AG08396 (cell line): ENCODE results near the gene XXYLT1.
"Not testable (repeated sequence)": the region's sequence is repeated elsewhere in the genome, so short reads cannot be mapped to it uniquely, and the experiment has no call there.

Experiments used
- DNase-seq: peaks from one replicate; pipeline ENCODE4 v3.0.0; 2012; ENCODE audit warnings: low spot score, mixed read lengths

XXYLT1 gene

GRCh38 chr3:195270817-195271409, at the start of gene XXYLT1:
Gene XXYLT1 (minus strand): TSS chr3:195271159. CDS start chr3:195271058, 101 bp downstream.
- DNase-seq = peak; percentile 95

GRCh38 chr3:195319060-195319459, 48.1 kb upstream of the XXYLT1 start:
- DNase-seq = no peak

DNA sequence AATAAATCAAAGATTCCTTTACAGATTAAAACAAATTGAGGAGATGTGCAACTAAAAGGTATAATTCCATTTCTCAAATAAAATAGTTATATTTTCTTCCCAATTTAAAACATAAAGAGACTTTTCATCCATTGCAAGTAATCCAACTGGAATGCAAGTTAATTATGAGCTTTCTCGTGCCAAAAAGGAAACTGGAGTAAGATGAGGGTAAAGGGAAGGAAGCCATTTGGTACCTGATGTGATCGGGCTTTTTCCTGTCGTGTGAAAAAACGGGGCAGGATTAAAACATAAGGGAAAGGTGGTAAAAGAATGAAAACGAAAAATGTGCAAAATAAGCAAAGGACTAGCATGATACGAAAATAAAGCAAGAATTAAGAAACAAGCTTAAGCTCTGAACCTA, 41.8 kb upstream of the XXYLT1 start:
- no peak for DNase-seq

DNA sequence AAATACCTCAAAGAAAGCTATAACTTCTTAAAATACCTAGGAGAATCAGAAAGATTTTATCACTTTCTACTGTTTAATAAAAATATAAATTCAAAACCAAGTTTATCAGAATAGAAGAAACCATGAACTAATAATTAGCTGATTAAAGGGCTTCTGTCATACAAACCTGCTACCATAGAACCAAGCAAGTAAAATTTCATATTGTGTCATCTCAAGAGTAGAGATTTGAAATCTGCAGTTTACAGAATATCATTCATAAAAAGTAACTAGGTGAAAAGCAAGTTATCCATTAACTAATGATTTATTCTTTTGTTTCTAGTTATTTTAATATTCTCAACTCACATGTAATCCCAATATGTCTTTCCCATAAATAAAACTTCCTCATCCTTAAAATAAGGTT, 36.8 kb upstream of the XXYLT1 start:
- no peak for DNase-seq

DNA sequence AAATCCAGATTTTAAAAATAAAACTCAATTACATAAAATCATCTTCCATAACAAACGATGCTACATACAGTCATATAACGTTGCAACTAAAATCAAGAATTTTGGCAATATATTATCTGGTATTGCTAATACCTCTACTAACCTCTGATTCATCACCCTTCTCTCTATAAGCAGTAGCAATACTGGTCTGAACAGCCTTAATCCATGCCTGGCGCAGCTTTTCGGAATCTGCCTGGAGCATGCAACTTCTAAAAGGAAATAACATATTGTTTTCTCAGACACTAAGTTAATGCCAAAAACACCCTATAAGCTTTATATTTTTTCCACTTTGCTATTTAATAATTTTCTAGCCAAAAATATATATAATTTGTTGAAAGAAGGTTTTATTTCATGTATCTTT, 35.4 kb upstream of the XXYLT1 start:
- DNase-seq = no peak

DNA sequence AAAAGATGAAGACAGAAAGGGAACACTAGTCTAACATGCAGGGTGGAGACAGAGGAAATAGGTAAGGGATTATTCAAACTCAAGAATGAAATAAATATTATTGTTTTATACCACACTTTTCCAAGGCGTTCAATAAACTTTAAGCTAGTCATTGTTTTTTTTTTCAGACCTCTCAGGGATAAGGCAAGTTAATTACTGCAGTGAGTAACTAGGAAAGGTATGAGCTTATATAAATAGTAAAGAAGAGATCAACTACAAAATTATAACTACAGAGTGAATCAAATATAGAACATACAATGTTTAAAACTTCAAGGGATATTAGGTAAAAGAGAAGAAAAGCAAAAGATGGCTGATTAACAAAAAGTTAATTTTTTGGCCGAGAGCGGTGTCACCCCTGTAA, 31.5 kb upstream of the XXYLT1 start:
- DNase-seq = no peak

- DNase-seq = no peak
These were observed 26.5 kb upstream of the XXYLT1 start for GRCh38 chr3:195297446-195297845.

DNA sequence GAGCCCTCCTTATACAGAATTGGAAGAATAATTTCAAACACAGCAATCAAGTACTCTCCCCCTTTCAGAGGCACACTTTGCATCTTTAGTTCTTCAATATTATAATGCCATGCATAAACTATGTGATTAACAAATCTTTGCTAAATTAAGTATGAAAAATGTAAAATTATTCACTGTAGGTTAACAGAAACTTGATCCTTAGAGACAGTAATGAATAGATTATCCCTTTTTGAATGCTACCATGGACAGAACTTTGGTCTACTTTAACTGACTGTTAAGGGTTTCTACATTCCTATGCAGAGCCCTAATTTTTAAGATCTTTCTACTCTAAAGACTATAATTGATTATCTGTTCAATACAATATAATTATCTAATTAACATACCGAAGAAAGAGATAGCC, 25.7 kb upstream of the XXYLT1 start:
- DNase-seq = no peak

DNA sequence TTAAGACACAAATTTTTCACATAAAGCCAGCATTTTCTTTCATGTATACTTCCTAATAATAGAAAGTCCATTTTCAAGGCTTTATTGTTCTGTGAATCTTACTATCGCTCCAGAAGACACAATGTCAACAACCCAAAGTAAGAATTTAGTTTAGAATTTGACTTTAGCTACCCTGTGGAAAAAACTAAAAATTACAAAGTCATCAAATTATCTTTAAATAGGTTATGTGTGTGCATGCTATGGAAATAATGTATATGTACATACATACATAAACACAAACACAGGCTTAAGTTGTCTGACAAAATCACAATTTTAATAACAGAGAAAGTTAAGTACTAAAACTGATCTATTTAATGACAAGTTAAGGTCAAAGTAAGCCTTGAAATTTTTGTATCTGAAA, 20.2 kb upstream of the XXYLT1 start:
- no peak for DNase-seq

GRCh38 chr3:195290643-195291042, 19.7 kb upstream of the XXYLT1 start:
- not testable (repeated sequence) for DNase-seq

GRCh38 chr3:195286115-195286872, 15.3 kb upstream of the XXYLT1 start:
- no peak for DNase-seq

DNA sequence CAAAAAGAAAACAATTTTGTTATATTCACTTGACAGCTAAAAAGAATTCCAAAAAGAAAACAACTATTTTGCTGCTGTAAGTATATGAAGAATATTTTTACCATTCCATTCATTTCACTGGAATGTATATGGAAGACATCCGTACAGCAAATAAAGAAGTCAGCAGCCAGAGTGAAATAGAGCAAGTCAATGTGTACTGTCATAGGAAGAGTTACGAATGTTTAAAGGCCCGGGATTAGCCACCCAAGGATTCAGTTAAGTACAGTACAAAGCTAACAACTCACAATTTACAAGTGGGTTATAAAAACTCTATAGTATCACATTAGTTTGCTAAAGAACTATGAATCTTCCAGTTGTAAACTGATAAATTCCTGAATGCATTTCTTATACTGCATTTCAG, 14.4 kb upstream of the XXYLT1 start:
- DNase-seq = no peak

DNA sequence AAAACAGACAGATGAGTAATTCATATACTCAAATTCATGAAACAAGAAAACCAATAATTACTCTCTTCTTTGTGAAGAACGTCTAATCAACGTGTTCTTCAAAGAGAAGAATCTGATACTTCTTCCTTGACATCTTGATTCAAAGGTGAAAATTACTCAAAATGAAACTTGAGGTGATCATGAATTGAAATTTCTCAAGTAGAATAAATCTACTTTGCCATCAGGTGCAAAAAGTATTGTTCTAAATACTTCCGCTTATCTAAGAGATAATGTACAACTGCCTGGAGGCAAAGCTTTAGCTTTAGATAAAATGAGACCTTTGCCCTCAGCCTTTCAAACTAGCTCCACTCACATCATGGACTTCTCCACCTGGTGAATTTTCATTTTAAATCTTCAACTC, 13.9 kb upstream of the XXYLT1 start:
- no peak for DNase-seq

DNA sequence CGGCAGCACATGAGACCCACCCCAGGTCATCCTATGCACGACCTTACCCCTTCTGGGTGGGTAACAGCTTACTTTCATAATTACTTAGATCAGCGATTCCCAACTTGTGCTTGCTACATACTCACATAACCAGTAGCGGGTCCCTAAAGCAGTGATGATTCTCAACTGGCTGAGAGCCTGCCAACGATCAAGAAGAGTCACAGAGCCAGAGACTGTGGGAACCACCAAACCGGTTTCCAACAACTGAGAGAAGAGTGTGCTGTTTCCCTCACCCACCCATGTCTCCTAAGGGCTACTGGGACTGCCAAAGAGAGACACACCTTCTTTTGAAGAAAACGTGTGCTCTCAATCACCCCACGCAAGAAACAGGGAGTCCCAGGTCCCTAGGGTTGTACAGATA, 12.0 kb upstream of the XXYLT1 start:
- no peak for DNase-seq

DNA sequence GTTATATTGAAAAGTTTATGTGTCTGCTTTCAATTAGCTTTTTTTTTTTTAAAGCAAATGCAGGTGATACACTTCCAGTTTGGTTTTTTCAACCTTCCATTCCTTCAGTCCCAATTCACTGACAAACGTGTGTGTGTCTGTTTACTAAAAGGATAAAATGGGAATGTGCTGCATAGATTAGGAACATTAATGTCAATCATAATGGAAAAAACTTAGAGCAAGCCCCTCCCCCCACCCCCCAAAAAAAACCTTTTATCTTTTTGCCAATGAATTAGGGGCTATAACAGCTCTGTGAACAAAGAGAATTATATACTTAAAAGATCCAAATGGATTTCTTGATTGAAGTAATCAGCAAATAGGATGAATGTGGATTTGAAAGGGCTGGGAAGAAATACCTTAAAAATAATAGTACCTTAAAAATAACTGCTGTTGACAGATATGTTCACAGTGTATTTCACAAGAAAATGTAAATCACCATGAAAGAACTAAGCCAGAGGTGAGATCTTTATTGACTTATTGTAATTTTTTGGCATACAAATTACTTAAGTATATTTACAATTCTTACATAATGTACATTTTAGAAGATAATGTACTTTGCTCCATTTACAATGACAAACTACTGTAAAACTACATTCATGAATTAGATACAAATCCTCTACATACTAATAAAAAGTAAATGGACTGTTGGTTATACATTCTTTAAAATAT, 3.5 kb upstream of the XXYLT1 start:
- DNase-seq = no peak

- peak; percentile 92 for DNase-seq
These were observed 668 bp upstream of the XXYLT1 start for GRCh38 chr3:195271410-195272243.

- DNase-seq = peak; percentile 61
These were observed 711 bp downstream of the XXYLT1 start for GRCh38 chr3:195270079-195270816.

- DNase-seq = peak; percentile 3
These were observed 1.4 kb downstream of the XXYLT1 start for GRCh38 chr3:195269375-195270078.

DNA sequence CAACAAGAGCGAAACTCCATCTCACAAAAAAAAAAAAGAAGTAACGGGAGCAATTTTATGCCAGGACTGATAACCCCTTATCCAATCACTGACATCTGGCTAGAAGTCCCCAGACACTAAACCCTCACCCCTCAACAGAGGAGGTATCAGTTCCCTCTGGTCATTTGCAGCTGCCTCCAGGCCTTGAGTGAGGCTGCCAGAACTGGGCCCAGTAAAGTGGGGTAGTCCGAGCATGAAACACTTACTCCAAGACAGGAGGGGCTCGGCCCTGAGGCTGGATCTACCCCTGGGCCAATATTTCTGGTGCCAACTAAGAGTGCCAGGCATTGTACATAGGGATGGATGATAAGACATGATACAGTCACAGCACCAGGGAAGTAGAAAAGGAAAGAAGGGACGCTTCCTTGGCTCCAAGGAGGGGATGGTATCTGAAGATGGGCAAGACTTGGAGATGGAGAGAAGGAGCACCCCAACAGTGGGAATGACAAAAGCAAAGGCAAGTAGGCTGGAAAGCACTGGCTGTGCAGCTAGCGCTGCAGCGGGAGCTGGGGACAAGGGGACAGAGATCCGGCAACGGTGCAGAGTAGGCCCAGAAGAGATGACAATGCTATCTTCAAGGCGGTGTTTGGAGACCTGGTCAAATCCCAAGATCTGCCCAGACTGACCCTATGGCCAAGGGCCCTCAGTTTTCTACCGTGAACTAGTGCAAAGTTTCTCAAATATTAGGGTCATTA, 2.2 kb downstream of the XXYLT1 start:
- no peak for DNase-seq

DNA sequence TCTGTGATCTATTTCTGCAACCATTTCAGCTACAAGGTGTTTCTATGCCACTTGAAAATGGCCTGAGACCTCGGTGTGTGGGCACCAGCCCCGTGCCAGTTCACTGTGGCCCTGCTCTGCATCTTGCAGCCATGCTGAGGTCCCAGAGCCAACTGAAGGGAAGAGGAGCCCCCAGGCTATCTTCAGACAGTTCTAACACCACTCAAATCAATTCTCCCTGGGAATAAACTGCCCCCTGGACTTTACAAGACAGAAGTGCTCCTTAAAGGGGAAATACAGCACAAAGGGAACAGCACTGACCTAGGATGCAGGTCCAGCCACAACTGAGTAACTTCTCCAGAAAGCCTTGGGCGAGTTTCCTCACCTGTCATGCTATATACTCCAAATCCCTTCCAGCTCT, 3.9 kb downstream of the XXYLT1 start:
- no peak for DNase-seq
